ENCODE data around the gene LY6G6D.
A peak's percentile ranks its signal among the peaks of the same experiment; 100 is the strongest.

LY6G6D gene

DNA sequence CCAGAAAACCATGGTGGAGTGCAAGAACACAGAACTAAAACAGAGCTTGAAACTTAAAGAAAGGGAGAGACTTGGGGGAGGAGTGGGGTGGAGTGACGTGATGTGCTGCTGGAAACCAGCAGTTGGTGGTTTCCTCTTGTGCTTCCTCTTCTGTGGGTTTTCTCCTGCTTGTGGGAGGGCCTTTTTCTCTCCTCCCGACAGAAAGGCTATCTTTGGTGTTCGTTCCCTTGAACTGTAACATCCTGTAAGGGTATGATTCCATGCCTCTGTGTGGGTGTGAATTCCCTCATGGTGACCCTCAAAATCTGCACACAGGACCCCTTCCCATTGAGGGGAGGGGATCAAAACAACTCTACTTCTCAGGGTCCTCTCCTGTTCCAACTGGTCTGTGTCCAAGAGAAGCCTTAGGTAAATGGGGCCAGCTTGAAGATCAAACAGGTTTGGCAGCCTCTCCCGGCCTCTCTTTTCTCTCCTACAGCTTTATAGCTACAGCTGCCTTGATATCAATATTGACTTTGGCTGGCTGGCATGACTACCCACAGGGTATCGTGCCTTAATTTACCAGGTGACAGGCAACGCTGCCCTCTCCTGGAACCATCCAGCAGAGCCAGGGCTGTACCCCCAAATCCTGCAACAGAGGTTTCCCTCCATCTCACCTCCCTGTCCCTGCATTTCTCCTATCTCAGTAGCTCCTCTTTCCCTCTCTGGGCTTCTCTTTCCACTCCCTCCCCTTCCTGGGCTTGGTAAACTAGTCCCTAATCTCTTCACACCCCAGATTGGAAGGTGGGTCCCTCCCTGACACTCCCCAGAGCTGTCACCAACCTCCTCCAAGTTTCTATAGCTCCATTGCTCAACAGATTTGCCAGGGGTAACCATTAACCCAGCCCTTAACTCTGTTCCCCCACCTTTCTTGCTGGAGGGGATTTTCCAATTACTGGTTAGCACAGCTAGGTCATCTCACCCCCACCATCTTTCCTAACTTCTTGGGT, 23.1 kb downstream of the LY6G6D start:
- TF ChIP-seq ZFX (IDR thresholded peaks at IDR 0.05; ENCODE audit: borderline replicate concordance) = no peak
- TF ChIP-seq, protein P1, sequence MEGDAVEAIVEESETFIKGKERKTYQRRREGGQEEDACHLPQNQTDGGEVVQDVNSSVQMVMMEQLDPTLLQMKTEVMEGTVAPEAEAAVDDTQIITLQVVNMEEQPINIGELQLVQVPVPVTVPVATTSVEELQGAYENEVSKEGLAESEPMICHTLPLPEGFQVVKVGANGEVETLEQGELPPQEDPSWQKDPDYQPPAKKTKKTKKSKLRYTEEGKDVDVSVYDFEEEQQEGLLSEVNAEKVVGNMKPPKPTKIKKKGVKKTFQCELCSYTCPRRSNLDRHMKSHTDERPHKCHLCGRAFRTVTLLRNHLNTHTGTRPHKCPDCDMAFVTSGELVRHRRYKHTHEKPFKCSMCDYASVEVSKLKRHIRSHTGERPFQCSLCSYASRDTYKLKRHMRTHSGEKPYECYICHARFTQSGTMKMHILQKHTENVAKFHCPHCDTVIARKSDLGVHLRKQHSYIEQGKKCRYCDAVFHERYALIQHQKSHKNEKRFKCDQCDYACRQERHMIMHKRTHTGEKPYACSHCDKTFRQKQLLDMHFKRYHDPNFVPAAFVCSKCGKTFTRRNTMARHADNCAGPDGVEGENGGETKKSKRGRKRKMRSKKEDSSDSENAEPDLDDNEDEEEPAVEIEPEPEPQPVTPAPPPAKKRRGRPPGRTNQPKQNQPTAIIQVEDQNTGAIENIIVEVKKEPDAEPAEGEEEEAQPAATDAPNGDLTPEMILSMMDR (IDR thresholded peaks at IDR 0.05) = peak; percentile 59
- H3K27ac ChIP-seq = peak overlapping the region; percentile 99

DNA sequence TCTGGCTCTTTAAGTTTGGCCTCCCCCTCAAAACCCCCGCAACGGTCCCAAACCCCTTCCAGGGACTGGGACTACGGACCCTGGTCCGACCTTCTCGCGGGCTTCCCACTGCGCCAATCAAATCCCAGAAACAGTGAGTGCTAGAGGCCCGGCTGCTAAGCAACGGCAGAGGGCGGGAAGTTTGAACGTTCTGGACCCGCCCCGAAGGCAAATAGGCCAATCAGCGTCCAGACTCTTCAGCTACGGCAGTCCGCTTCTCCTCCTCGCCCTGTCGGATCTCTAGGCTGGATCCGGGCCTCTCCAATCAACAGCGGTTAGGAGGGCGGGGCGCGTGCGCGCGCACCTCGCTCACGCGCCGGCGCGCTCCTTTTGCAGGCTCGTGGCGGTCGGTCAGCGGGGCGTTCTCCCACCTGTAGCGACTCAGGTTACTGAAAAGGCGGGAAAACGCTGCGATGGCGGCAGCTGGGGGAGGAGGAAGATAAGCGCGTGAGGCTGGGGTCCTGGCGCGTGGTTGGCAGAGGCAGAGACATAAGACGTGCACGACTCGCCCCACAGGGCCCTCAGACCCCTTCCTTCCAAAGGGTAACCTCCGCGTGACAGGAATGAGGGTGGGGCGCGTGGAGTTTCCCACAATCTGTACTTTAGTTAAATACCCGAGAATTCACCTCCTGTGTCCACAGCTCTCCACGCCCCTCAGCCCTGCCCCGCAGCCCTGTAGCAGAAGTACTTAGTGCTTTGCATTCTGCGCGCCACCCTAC, 24.7 kb downstream of the LY6G6D start, which contains the start of gene MSH5:
TSS of gene MSH5 (plus strand) at position 367 of the 758 bp plus-strand sequence. CDS start 462 bp downstream, outside the sequence.
- TF ChIP-seq ZFX (IDR thresholded peaks at IDR 0.05; ENCODE audit: borderline replicate concordance) = no peak
- TF ChIP-seq, protein P1 (IDR thresholded peaks at IDR 0.05) = no peak

DNA sequence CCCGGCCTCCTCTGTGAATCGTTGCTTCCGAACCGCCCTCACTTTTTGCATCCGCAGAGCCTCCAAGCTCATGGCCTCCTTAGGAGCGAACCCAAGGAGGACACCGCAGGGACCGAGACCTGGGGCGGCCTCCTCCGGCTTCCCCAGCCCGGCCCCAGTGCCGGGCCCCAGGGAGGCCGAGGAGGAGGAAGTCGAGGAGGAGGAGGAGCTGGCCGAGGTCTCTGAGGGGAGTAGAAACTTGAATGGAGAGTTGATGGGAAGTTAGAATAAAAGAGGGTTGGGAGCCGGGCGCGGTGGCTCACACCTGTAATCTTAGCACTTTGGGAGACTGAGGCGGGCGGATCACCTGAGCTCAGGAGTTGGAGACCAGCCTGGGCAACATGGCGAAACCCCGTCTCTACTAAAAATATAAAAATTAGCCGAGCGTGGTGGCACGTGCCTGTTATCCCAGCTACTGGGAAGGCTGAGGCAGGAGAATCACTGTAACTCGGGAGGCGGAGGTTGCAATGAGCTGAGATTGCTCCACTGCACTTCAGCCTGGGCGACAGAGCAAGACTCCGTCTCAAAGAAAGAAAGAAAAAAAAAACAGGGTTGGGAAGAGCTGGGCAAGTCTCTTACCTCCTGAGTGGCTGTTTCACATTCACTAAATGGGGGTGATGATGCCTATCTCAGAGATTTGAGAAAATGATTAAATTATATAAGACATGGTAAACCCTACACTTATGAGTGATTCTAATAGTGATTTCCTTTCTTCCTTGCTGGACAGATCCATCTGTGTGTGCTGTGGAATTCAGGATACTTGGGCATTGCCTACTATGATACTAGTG, 25.5 kb downstream of the LY6G6D start:
- TF ChIP-seq, protein P1 (IDR thresholded peaks at IDR 0.05) = no peak
- TF ChIP-seq ZFX (IDR thresholded peaks at IDR 0.05; ENCODE audit: borderline replicate concordance) = no peak
- H3K27ac ChIP-seq = peak overlapping the region; percentile 99

More for the DNA sequence above, 24.7 kb downstream of the LY6G6D start, which contains the start of gene MSH5:
- peak within 1 kb of the TSS; percentile 99 for H3K27ac ChIP-seq

DNA sequence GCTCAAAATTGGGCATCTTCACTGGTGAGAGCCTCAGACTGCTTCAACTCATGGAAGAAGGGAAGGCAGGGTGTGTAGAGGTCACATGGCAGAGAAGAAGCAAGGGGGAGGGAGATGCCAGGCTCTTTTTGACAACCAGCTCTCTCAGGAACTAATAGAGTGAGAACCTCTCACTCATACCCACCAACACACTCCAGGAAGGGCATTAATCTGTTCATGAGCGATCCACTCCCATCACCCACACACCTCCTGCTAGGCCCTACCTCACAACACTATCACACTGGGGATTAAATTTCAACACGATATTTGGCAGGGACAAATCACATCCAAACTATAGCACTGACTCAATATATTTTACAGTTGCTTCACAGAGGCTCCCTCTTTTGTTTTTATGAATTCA, 26.7 kb downstream of the LY6G6D start:
- peak overlapping the region; percentile 99 for H3K27ac ChIP-seq

DNA sequence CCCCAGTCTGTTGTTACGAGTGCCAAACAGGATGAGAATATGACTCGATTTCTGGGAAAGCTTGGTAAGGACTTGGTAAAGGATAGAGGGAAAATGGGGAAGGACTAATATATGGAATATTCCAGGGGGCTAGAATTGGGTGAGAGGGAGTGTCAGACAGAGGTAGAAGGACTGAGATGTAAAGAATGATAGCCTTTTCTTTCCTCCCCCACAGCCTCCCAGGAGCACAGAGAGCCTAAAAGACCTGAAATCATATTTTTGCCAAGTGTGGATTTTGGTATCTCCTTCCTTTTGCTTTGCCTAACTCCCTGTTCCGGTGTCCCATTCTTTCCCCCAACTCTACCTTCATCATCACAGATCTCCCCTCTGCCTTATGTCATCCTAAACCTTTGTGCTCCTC, 27.7 kb downstream of the LY6G6D start:
- TF ChIP-seq ZFX (IDR thresholded peaks at IDR 0.05; ENCODE audit: borderline replicate concordance) = no peak
- TF ChIP-seq, protein P1 (IDR thresholded peaks at IDR 0.05) = no peak
- peak overlapping the region; percentile 99 for H3K27ac ChIP-seq

More for the DNA sequence above, 26.7 kb downstream of the LY6G6D start:
- no peak for TF ChIP-seq ZFX (IDR thresholded peaks at IDR 0.05; ENCODE audit: borderline replicate concordance)
- TF ChIP-seq, protein P1 (IDR thresholded peaks at IDR 0.05) = no peak

DNA sequence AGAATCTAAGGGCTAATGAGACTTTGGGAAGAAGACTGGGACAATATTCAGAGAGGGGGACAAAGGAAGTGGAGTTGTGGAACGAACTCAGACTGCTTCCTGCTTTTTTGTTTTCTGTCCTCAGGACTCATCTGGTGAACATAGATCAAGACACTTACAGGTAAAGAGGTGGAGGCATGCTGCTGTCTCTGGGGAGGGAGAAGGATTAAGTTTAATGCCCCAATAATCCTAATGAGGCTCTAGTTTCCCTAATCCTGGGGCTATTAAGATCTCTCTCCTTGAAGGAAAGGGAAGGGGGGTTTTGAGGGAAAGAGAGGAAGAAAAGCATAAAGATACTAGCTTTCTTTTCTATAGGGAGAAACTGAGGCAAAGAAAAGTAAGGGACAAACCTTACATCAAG, 29.3 kb downstream of the LY6G6D start:
- TF ChIP-seq, protein P1 (IDR thresholded peaks at IDR 0.05) = no peak
- no peak for TF ChIP-seq ZFX (IDR thresholded peaks at IDR 0.05; ENCODE audit: borderline replicate concordance)
- 0 out of 2 replicates have a peak overlapping the region, but pooled peaks have one; percentile 0 for H3K27ac ChIP-seq

Data from 22Rv1 (cell line).